ENCODE measurements around the gene NFRKB. TPM values are rescaled to one million over a fixed set of nuclear protein-coding genes. Genes with fewer than 3 reads are reported as not detected.

The NFRKB gene
- total and polyA plus RNA-seq, 2 donors (not counting 3 experiments of a cell fraction or from before 2014, with no cell fraction given): 21.7 to 30.6 TPM

GRCh38 chr11:129935723-129936122, 40.3 kb upstream of the NFRKB start:
- DNase-seq (ENCODE audit: low read depth, low spot score) (no peak), FAIRE-seq (no peak)
- H4K20me1 ChIP-seq (replicated peaks; ENCODE audit: control insufficient read depth, extremely low read depth, insufficient read depth, low read length): no peaks in the 10 kb centered on the region
- no peak overlapping the region for H2AFZ ChIP-seq (ENCODE audit: low read depth, low read length)
- no peak overlapping the region for H3K9ac ChIP-seq (replicated peaks; ENCODE audit: extremely low read depth, insufficient read depth, low read length)
- BruUV-seq (replicated peaks): no TSS peak
- peaks cover 2 to 6% of the 10 kb centered on the region in 2 experiments for H3K36me3 ChIP-seq (ENCODE audit: control insufficient read depth in 2 of 2, extremely low read depth in 1 of 2, insufficient read depth in 2 of 2, low read length in 2 of 2)
- CTCF ChIA-PET: interaction anchor here (3.2 kb wide), 1 partner anchor 196 kb away, joined by 14 read pairs; no protein-coding TSS in a partner anchor
- H3K4me1 ChIP-seq (ENCODE audit: control insufficient read depth, extremely low read depth, insufficient read depth, low read length): no peaks in the 10 kb centered on the region
- POLR2A ChIA-PET: no interaction called here
- TF ChIP-seq MAX (IDR thresholded peaks at IDR 0.05; ENCODE audit: insufficient read depth, insufficient read length) (no peak), JUN (IDR thresholded peaks at IDR 0.05; ENCODE audit: borderline replicate concordance, insufficient read depth, insufficient read length, low read depth) (no peak), MYC (IDR thresholded peaks at IDR 0.05; ENCODE audit: low read depth, low read length) (no peak), POLR2A (IDR thresholded peaks at IDR 0.05; ENCODE audit: low read depth, low read length) (no peak)
- no peaks in the 10 kb centered on the region for H3K79me2 ChIP-seq (ENCODE audit: control insufficient read depth, insufficient read depth, low read length)
- no peaks in the 10 kb centered on the region for H3K9me3 ChIP-seq (replicated peaks; ENCODE audit: control insufficient read depth, insufficient read depth, low read length)
- H3K4me2 ChIP-seq (ENCODE audit: insufficient read depth, low read length): no peak overlapping the region
- H3K9me1 ChIP-seq (replicated peaks; ENCODE audit: control insufficient read depth, extremely low read depth, insufficient read depth, low read length): no peaks in the 10 kb centered on the region
- no peak overlapping the region for H3K4me3 ChIP-seq (replicated peaks in 1 of 3; ENCODE audit: insufficient read depth in 1 of 3, low read depth in 1 of 3, low read length in 3 of 3)
- intact Hi-C loops (cut with micrococcal nuclease) (no loop called here), dilution Hi-C loops (cut with MboI; ENCODE audit: extremely low pct_ligation_motif_present, low sequenced_read_pairs) (no loop called here)
- no peak overlapping the region for H3K27ac ChIP-seq (ENCODE audit: insufficient read depth, low read depth, low read length)
- no peaks in the 10 kb centered on the region for H3K27me3 ChIP-seq (ENCODE audit: control insufficient read depth in 2 of 2, insufficient read depth in 2 of 2, low read length in 2 of 2)

DNA sequence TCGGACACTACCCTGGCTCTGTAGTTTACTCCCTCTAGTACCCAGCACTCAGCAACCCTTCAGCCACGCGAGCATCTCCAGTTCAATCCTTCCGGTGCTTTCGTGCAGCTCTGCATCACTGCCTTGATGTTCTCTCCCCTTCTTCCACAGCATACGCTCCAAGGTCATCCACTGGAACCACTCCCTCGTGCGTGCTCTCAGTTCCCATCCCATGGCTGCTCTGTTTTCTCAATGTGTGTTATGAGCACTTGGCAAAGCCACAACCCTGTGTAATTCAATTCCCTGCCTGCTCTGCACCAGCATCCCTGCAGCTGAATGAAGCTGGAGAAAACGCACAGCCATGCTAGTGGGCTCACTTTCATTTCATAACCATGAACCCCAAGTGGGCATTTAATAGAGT, 38.5 kb upstream of the NFRKB start:
- POLR2A ChIA-PET: no interaction called here
- Histone ChIP-seq H3K36me3 (ENCODE audit: control insufficient read depth in 2 of 2, extremely low read depth in 1 of 2, insufficient read depth in 2 of 2, low read length in 2 of 2) (peaks cover 2 to 6% of the 10 kb centered on the region in 2 experiments), H3K9ac (replicated peaks; ENCODE audit: extremely low read depth, insufficient read depth, low read length) (no peak overlapping the region), H3K9me3 (replicated peaks; ENCODE audit: control insufficient read depth, insufficient read depth, low read length) (no peaks in the 10 kb centered on the region), H3K27ac (ENCODE audit: insufficient read depth, low read depth, low read length) (no peak overlapping the region), H3K9me1 (replicated peaks; ENCODE audit: control insufficient read depth, extremely low read depth, insufficient read depth, low read length) (no peaks in the 10 kb centered on the region), H2AFZ (ENCODE audit: low read depth, low read length) (no peak overlapping the region), H3K27me3 (ENCODE audit: control insufficient read depth in 2 of 2, insufficient read depth in 2 of 2, low read length in 2 of 2) (no peaks in the 10 kb centered on the region), H3K79me2 (ENCODE audit: control insufficient read depth, insufficient read depth, low read length) (no peaks in the 10 kb centered on the region), H3K4me1 (ENCODE audit: control insufficient read depth, extremely low read depth, insufficient read depth, low read length) (no peaks in the 10 kb centered on the region), H3K4me3 (replicated peaks in 1 of 3; ENCODE audit: insufficient read depth in 1 of 3, low read depth in 1 of 3, low read length in 3 of 3) (no peak overlapping the region), H3K4me2 (ENCODE audit: insufficient read depth, low read length) (no peak overlapping the region), H4K20me1 (replicated peaks; ENCODE audit: control insufficient read depth, extremely low read depth, insufficient read depth, low read length) (no peaks in the 10 kb centered on the region)
- dilution Hi-C loops (cut with MboI; ENCODE audit: extremely low pct_ligation_motif_present, low sequenced_read_pairs): no loop called here
- FAIRE-seq (no peak), DNase-seq (ENCODE audit: low read depth, low spot score) (no peak)
- TF ChIP-seq FOS (IDR thresholded peaks at IDR 0.05; ENCODE audit: borderline replicate concordance, insufficient read depth, low read length) (no peak), JUN (IDR thresholded peaks at IDR 0.05; ENCODE audit: borderline replicate concordance, insufficient read depth, insufficient read length, low read depth) (no peak), POLR2A (IDR thresholded peaks at IDR 0.05; ENCODE audit: low read depth, low read length) (no peak), MAX (IDR thresholded peaks at IDR 0.05; ENCODE audit: insufficient read depth, insufficient read length) (no peak), GATA2 (IDR thresholded peaks at IDR 0.05; ENCODE audit: insufficient read depth, insufficient read length, low read depth, low read length) (no peak), EZH2 (IDR thresholded peaks at IDR 0.05; ENCODE audit: borderline replicate concordance, low read depth, low read length, severe bottlenecking) (no peak), POLR2AphosphoS5 (IDR thresholded peaks at IDR 0.05; ENCODE audit: insufficient read depth, low read depth, low read length) (no peak)
- TF ChIP-seq, protein P1, sequence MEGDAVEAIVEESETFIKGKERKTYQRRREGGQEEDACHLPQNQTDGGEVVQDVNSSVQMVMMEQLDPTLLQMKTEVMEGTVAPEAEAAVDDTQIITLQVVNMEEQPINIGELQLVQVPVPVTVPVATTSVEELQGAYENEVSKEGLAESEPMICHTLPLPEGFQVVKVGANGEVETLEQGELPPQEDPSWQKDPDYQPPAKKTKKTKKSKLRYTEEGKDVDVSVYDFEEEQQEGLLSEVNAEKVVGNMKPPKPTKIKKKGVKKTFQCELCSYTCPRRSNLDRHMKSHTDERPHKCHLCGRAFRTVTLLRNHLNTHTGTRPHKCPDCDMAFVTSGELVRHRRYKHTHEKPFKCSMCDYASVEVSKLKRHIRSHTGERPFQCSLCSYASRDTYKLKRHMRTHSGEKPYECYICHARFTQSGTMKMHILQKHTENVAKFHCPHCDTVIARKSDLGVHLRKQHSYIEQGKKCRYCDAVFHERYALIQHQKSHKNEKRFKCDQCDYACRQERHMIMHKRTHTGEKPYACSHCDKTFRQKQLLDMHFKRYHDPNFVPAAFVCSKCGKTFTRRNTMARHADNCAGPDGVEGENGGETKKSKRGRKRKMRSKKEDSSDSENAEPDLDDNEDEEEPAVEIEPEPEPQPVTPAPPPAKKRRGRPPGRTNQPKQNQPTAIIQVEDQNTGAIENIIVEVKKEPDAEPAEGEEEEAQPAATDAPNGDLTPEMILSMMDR (IDR thresholded peaks at IDR 0.05; ENCODE audit: extremely low read depth in 1 of 2, insufficient read depth in 1 of 2, low read depth in 1 of 2, low read length in 2 of 2): no peak
- CTCF ChIA-PET: interaction anchor here (1.9 to 3.2 kb wide), 2 partner anchors 10 to 198 kb away, joined by 9 to 14 read pairs; no protein-coding TSS in a partner anchor
- no TSS peak for BruUV-seq (replicated peaks)
- intact Hi-C loops (cut with micrococcal nuclease): no loop called here
